Measurements from ENCODE around the gene DHX35. TPM values are rescaled to one million over a fixed set of nuclear protein-coding genes. Genes with fewer than 3 reads are reported as not detected.

DHX35 gene
- total RNA-seq, 1 experiment from 2014 or later, result 11.2 TPM

DNA sequence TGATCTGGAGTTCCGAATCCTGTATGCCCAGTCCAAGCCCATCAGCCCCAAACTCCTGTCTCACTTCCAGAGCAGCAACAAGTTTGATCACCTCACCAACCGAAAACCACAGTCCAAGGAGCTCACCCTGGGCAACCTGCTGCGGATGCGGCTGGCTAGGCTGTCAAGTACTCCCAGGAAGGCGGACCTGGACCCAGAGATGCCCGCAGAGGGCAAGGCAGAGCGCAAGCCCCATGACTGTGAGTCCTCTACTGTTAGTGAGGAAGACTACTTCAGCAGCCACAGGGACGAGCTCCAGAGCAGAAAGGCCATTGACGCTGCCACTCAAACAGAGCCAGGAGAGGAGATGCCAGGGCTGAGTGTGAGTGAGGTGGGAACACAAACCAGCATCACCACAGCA, 10.5 kb upstream of the DHX35 start (continued):
- TF ChIP-seq ELF1 (IDR thresholded peaks at IDR 0.05; ENCODE audit: borderline replicate concordance, low read depth), result no peak
- TF ChIP-seq, protein P1, sequence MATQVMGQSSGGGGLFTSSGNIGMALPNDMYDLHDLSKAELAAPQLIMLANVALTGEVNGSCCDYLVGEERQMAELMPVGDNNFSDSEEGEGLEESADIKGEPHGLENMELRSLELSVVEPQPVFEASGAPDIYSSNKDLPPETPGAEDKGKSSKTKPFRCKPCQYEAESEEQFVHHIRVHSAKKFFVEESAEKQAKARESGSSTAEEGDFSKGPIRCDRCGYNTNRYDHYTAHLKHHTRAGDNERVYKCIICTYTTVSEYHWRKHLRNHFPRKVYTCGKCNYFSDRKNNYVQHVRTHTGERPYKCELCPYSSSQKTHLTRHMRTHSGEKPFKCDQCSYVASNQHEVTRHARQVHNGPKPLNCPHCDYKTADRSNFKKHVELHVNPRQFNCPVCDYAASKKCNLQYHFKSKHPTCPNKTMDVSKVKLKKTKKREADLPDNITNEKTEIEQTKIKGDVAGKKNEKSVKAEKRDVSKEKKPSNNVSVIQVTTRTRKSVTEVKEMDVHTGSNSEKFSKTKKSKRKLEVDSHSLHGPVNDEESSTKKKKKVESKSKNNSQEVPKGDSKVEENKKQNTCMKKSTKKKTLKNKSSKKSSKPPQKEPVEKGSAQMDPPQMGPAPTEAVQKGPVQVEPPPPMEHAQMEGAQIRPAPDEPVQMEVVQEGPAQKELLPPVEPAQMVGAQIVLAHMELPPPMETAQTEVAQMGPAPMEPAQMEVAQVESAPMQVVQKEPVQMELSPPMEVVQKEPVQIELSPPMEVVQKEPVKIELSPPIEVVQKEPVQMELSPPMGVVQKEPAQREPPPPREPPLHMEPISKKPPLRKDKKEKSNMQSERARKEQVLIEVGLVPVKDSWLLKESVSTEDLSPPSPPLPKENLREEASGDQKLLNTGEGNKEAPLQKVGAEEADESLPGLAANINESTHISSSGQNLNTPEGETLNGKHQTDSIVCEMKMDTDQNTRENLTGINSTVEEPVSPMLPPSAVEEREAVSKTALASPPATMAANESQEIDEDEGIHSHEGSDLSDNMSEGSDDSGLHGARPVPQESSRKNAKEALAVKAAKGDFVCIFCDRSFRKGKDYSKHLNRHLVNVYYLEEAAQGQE (IDR thresholded peaks at IDR 0.05; ENCODE audit: low read depth), result no peak
- no peak for TF ChIP-seq POLR2A (IDR thresholded peaks at IDR 0.05; ENCODE audit: borderline replicate concordance, extremely low read depth, insufficient read depth, insufficient read length)
- no peak for TF ChIP-seq TCF7L2 (IDR thresholded peaks at IDR 0.05; ENCODE audit: borderline replicate concordance, extremely low read depth, insufficient read depth, insufficient read length)
- no peak for TF ChIP-seq EGR1 (IDR thresholded peaks at IDR 0.05; ENCODE audit: low read depth)

DNA sequence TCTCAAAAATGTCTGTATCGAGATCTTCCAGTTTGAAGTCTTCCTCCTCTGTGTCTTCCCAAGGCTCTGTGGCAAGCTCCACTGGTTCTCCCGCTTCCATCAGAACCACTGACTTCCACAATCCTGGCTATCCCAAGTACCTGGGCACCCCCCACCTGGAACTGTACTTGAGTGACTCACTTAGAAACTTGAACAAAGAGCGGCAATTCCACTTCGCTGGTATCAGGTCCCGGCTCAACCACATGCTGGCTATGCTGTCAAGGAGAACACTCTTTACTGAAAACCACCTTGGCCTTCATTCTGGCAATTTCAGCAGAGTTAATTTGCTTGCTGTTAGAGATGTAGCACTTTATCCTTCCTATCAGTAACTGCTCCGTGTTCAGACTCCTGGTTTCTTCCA, 10.0 kb upstream of the DHX35 start:
- POLR2A ChIA-PET, result no interaction called here
- no peak for DNase-seq (ENCODE audit: low read depth, low spot score)
- no peak for ATAC-seq
- H3K79me2 ChIP-seq (ENCODE audit: insufficient read depth, low read length), result peaks cover 31% of the 10 kb centered on the region
- no peaks in the 10 kb centered on the region for H3K4me1 ChIP-seq (ENCODE audit: control insufficient read depth in 1 of 2, insufficient read depth in 2 of 2, low read length in 2 of 2)
- H3K4me2 ChIP-seq (ENCODE audit: low read length), result no peak overlapping the region
- no peak overlapping the region for H2AFZ ChIP-seq (ENCODE audit: low read depth, low read length, poor library complexity, severe bottlenecking)
- no peak overlapping the region for H3K4me3 ChIP-seq (replicated peaks in 1 of 2; ENCODE audit: low read depth in 1 of 2, low read length in 2 of 2)
- intact Hi-C loops (cut with micrococcal nuclease), result no loop called here
- TF ChIP-seq, protein P2, sequence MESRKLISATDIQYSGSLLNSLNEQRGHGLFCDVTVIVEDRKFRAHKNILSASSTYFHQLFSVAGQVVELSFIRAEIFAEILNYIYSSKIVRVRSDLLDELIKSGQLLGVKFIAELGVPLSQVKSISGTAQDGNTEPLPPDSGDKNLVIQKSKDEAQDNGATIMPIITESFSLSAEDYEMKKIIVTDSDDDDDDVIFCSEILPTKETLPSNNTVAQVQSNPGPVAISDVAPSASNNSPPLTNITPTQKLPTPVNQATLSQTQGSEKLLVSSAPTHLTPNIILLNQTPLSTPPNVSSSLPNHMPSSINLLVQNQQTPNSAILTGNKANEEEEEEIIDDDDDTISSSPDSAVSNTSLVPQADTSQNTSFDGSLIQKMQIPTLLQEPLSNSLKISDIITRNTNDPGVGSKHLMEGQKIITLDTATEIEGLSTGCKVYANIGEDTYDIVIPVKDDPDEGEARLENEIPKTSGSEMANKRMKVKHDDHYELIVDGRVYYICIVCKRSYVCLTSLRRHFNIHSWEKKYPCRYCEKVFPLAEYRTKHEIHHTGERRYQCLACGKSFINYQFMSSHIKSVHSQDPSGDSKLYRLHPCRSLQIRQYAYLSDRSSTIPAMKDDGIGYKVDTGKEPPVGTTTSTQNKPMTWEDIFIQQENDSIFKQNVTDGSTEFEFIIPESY (IDR thresholded peaks at IDR 0.05; ENCODE audit: extremely low read depth, insufficient replicate concordance, low read length), result no peak
- TF ChIP-seq EGR1 (IDR thresholded peaks at IDR 0.05; ENCODE audit: low read depth) (no peak), CEBPB (IDR thresholded peaks at IDR 0.05; ENCODE audit: low read depth) (no peak), YY1 (IDR thresholded peaks at IDR 0.05; ENCODE audit: extremely low read depth, insufficient replicate concordance, low read depth, low read length) (no peak), FOSL1 (IDR thresholded peaks at IDR 0.05; ENCODE audit: low read depth) (no peak), EZH2 (IDR thresholded peaks at IDR 0.05) (no peak), TCF7L2 (IDR thresholded peaks at IDR 0.05; ENCODE audit: borderline replicate concordance, extremely low read depth, insufficient read depth, insufficient read length) (no peak), RAD21 (IDR thresholded peaks at IDR 0.05; ENCODE audit: low read depth) (no peak), SIN3A (IDR thresholded peaks at IDR 0.05; ENCODE audit: low read depth) (no peak), ZFX (IDR thresholded peaks at IDR 0.05) (no peak), POLR2A (IDR thresholded peaks at IDR 0.05; ENCODE audit: borderline replicate concordance, extremely low read depth, insufficient read depth, insufficient read length) (no peak), EZH2phosphoT487 (IDR thresholded peaks at IDR 0.05; ENCODE audit: borderline replicate concordance) (no peak)
- TF ChIP-seq, protein P3, sequence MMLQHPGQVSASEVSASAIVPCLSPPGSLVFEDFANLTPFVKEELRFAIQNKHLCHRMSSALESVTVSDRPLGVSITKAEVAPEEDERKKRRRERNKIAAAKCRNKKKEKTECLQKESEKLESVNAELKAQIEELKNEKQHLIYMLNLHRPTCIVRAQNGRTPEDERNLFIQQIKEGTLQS (IDR thresholded peaks at IDR 0.05), result no peak
- no peaks in the 10 kb centered on the region for H4K20me1 ChIP-seq (ENCODE audit: insufficient read depth)
- RAD21 ChIA-PET (ENCODE audit: low non-redundant PET in 1 of 2, low total read pairs in 2 of 2, uncharacterized antibody in 2 of 2, unreplicated experiment in 2 of 2), result no interaction called here
- no peaks in the 10 kb centered on the region for H3K27me3 ChIP-seq (ENCODE audit: insufficient read depth, low read length)
- no TSS peak for BruUV-seq (replicated peaks)
- H3K36me3 ChIP-seq (ENCODE audit: control insufficient read depth in 1 of 2, insufficient read depth in 2 of 2, low read length in 2 of 2), result peaks cover 46 to 50% of the 10 kb centered on the region in 2 experiments
- CTCF ChIA-PET, result no interaction called here
- no peaks in the 10 kb centered on the region for H3K9me3 ChIP-seq (ENCODE audit: control insufficient read depth in 1 of 2, insufficient read depth in 1 of 2, low read depth in 1 of 2, low read length in 2 of 2)
- H3K27ac ChIP-seq (ENCODE audit: low read depth, low read length), result no peak overlapping the region
- H3K9me2 ChIP-seq (ENCODE audit: insufficient read depth), result no peaks in the 10 kb centered on the region
- H3K9ac ChIP-seq (ENCODE audit: low read length), result no peak overlapping the region

Measured in HCT116 (cell line).